HUES6 (cell line): ENCODE data around the gene MUC3A.
A peak's percentile ranks its signal among the peaks of the same experiment; 100 is the strongest.
"Not testable (repeated sequence)": the region's sequence is repeated elsewhere in the genome, so short reads cannot be mapped to it uniquely, and the experiment has no call there.

Source experiments
- H3K27ac ChIP-seq: 2 replicates; pipeline ENCODE4 v1.7.0; 2013; ENCODE audit warnings: low read depth, mild to moderate bottlenecking, low read length, inconsistent platforms
- H3K27me3 ChIP-seq: 2 replicates; pipeline ENCODE4 v1.6.1; 2013; ENCODE audit warnings: low read length; ENCODE audit not compliant: control insufficient read depth, insufficient read depth
- H3K36me3 ChIP-seq: 2 replicates; pipeline ENCODE4 v1.6.1; 2013; ENCODE audit warnings: low read length; ENCODE audit not compliant: control insufficient read depth, insufficient read depth
- H3K4me1 ChIP-seq: 2 replicates; pipeline ENCODE4 v1.6.1; 2013; ENCODE audit warnings: low read length; ENCODE audit not compliant: control insufficient read depth, insufficient read depth
- H3K4me3 ChIP-seq: 2 replicates; pipeline ENCODE4 v1.5.1; 2013; ENCODE audit warnings: low read depth, low read length
- H3K9ac ChIP-seq: one replicate; pipeline ENCODE4 v1.6.1; 2013; ENCODE audit warnings: mild to moderate bottlenecking, low read length
- H3K9me3 ChIP-seq: 2 replicates; pipeline ENCODE4 v1.6.1; 2013; ENCODE audit warnings: low read depth, low read length; ENCODE audit not compliant: control insufficient read depth, insufficient read depth

Gene MUC3A

GRCh38 chr7:100994671-100995070 is 45.3 kb downstream of the MUC3A start:
- not testable (repeated sequence) for H3K4me3 ChIP-seq, H3K9me3 ChIP-seq, H3K9ac ChIP-seq, H3K27me3 ChIP-seq, H3K27ac ChIP-seq, H3K4me1 ChIP-seq, H3K36me3 ChIP-seq

GRCh38 chr7:100998530-100998929 is 49.2 kb downstream of the MUC3A start:
- H3K4me3 ChIP-seq, H3K9ac ChIP-seq, H3K36me3 ChIP-seq, H3K27ac ChIP-seq, H3K4me1 ChIP-seq, H3K27me3 ChIP-seq, H3K9me3 ChIP-seq: not testable (repeated sequence)

DNA sequence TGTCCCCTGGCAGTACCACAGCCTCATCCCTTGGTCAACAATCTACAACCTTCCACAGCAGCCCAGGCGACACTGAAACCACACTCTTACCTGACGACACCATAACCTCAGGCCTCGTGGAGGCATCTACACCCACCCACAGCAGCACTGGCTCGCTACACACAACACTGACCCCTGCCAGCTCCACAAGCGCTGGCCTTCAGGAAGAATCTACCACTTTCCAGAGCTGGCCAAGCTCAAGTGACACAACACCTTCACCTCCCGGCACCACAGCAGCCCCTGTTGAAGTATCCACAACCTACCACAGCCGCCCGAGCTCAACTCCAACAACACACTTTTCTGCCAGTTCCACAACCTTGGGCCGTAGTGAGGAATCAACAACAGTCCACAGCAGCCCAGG is 50.0 kb downstream of the MUC3A start:
- H3K4me1 ChIP-seq, H3K4me3 ChIP-seq, H3K36me3 ChIP-seq, H3K27me3 ChIP-seq, H3K9ac ChIP-seq, H3K9me3 ChIP-seq, H3K27ac ChIP-seq: not testable (repeated sequence)

DNA sequence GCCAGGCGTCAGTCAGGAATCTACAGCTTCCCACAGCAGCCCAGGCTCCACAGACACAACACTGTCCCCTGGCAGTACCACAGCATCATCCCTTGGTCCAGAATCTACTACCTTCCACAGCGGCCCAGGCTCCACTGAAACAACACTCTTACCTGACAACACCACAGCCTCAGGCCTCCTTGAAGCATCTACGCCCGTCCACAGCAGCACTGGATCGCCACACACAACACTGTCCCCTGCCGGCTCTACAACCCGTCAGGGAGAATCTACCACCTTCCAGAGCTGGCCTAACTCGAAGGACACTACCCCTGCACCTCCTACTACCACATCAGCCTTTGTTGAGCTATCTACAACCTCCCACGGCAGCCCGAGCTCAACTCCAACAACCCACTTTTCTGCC is 50.7 kb downstream of the MUC3A start:
- H3K4me1 ChIP-seq, H3K4me3 ChIP-seq, H3K27me3 ChIP-seq, H3K27ac ChIP-seq, H3K36me3 ChIP-seq, H3K9me3 ChIP-seq, H3K9ac ChIP-seq: not testable (repeated sequence)

- H3K4me3 ChIP-seq, H3K27ac ChIP-seq, H3K9me3 ChIP-seq, H3K27me3 ChIP-seq, H3K4me1 ChIP-seq, H3K9ac ChIP-seq, H3K36me3 ChIP-seq: not testable (repeated sequence)
Measured at GRCh38 chr7:101002333-101002732, 53.0 kb downstream of the MUC3A start.

GRCh38 chr7:101007361-101007760 is 58.0 kb downstream of the MUC3A start:
- H3K9ac ChIP-seq, H3K27ac ChIP-seq, H3K4me1 ChIP-seq, H3K27me3 ChIP-seq, H3K4me3 ChIP-seq, H3K9me3 ChIP-seq, H3K36me3 ChIP-seq: not testable (repeated sequence)

DNA sequence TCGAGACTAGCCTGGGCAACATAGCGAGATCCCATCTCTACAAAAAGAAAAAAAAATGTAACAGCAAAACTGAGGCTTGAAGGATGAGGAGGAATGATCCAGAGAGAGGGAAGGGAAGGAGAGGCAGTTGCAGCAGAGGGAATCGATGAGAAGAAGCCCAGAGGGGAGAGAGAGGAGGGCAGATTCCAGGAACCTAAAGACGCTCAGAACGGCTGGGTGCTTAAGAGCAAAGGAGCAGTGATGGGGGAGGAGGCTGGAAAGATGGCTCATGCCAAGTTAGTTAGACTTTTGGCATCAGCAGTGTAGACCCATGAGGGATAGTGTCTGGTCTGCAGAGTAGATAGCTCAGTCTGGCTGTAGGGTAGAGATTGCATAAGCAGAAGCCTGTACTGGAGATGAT is 60.3 kb downstream of the MUC3A start:
- H3K27me3 ChIP-seq = no peaks in the 10 kb centered on the region
- no peaks in the 10 kb centered on the region for H3K4me1 ChIP-seq

DNA sequence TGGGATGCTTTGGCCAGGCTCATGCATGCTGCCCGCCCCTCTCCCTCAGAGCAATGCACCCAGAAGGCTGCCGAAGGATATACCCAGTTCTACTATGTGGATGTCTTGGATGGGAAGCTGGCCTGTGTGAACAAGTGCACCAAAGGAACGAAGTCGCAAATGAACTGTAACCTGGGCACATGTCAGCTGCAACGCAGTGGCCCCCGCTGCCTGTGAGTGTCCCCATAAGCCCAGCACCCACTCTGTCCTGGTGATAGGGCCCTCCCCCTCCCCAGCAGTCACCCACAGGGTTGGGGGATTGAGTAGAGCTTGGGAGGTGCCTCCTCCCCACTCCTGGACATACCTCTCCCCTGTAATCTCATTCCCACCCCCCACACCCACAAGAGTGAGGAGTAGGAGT is 63.6 kb downstream of the MUC3A start:
- Histone ChIP-seq H3K36me3 (peaks cover 12% of the 10 kb centered on the region), H3K27ac (no peak overlapping the region), H3K27me3 (no peaks in the 10 kb centered on the region), H3K9me3 (no peaks in the 10 kb centered on the region), H3K4me1 (peaks cover 16% of the 10 kb centered on the region), H3K9ac (no peak overlapping the region), H3K4me3 (no peak overlapping the region)

More for the DNA sequence above, 60.3 kb downstream of the MUC3A start:
- no peak overlapping the region for H3K4me3 ChIP-seq
- H3K9ac ChIP-seq = no peak overlapping the region
- peaks cover 3% of the 10 kb centered on the region; the same call in 1 of the 2 replicates for H3K9me3 ChIP-seq
- H3K36me3 ChIP-seq = peaks cover 12% of the 10 kb centered on the region
- no peak overlapping the region for H3K27ac ChIP-seq

GRCh38 chr7:101015626-101016025 is 66.3 kb downstream of the MUC3A start:
- H3K4me1 ChIP-seq = peaks cover 24% of the 10 kb centered on the region
- peaks cover 12% of the 10 kb centered on the region for H3K36me3 ChIP-seq
- H3K9ac ChIP-seq = no peak overlapping the region
- H3K27me3 ChIP-seq = no peaks in the 10 kb centered on the region
- peak overlapping the region; percentile 66; the same call in 1 of the 2 replicates for H3K4me3 ChIP-seq
- no peaks in the 10 kb centered on the region for H3K9me3 ChIP-seq
- H3K27ac ChIP-seq = no peak overlapping the region

GRCh38 chr7:101017064-101017777 is 67.9 kb downstream of the MUC3A start:
- peak overlapping the region; percentile 65 for H3K27ac ChIP-seq
- peak overlapping the region; percentile 66 for H3K4me3 ChIP-seq
- peaks cover 7% of the 10 kb centered on the region; the same call in 1 of the 2 replicates for H3K36me3 ChIP-seq
- no peaks in the 10 kb centered on the region for H3K9me3 ChIP-seq
- no peaks in the 10 kb centered on the region for H3K27me3 ChIP-seq
- peaks cover 24% of the 10 kb centered on the region for H3K4me1 ChIP-seq
- peak overlapping the region; percentile 79 for H3K9ac ChIP-seq
